KBM-7 (cell line): ENCODE measurements around the gene ZFYVE26.

ENCODE experiments used
- DNase-seq: peaks from one replicate; pipeline ENCODE4 v3.0.0-alpha.2; 2015
- in situ Hi-C: fragments of 300-500 bp; cut with MboI; formaldehyde crosslinking; loops from 2 replicates; pipeline ENCODE4 v1.14.3; 2020; ENCODE audit warnings: low sequenced_read_pairs, low pct_unique_long_range_greater_than_20kb, mixed read lengths

Gene ZFYVE26

DNA sequence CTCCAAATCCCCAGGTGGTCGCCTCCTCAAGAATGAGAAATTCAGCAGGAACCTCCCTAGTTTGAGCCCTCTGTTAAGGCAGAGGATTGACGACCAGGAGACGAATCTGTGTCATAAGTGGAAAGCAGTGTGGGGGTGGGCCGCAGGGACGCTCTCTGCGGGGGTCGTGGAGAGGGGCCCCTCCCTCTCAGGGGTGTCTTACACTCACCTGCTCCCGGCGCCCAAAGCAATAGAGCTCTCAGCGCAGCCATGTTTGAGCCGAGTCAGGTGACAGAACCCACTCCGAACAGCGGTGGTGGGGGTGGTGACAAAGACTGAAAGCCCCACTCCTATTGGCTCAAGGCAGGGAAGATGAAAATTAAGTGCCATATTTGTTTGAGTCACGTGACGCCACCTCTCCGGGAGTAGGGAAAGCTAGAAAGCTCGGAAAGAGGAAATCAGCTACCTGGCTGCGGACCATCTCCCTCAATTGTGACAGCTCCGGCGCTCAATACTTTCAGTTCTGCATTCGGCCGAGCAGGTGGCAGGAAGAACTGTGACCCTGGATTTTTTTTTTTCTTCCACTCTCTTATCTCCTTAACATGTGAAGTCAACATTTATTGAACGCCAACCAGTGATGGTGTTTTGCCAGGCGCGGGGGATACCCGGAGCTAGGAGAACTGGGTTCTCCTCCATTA is at the start of gene ZFYVE26:
TSS of gene ZFYVE26 (minus strand) at position 265 of the 677 bp plus-strand sequence. CDS start 627 bp downstream, outside the sequence.
- in situ Hi-C loops = no loop called here
- peak; percentile 97 for DNase-seq

- in situ Hi-C loops = no loop called here
Observed at GRCh38 chr14:67863223-67863622, 46.8 kb upstream of the ZFYVE26 start.

GRCh38 chr14:67859169-67859749 is 42.9 kb upstream of the ZFYVE26 start:
- no peak for DNase-seq
- in situ Hi-C loops = no loop called here

More at GRCh38 chr14:67863223-67863622, 46.8 kb upstream of the ZFYVE26 start:
- DNase-seq = no peak

DNA sequence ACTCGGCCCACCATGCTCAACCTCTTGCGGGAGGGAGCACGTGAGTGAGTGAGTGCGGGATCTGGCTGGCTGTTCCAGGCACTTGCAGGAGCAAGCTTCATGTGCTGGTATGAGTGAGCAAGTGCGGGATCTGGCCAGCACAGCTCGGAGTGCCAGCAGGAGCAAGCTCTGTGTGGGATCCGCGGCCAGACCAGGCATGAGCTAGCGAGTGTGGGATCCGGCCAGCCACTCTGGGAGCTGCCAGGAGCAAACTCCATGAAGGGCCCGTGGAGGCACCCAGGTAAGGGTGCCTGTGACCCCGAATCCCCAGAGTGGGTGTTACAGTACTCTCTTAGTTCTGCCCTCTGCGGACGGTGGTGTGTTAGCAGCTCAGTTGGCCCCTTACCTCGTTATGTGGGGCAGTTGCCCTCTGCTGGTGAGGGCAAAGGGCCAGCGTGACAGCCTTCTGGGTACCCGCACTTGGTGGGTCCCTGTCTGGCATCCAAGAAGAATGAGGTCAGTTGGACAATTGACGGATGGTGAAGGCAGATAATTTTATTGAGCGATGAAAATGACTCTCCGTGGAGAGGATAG is 41.5 kb upstream of the ZFYVE26 start:
- no peak for DNase-seq
- in situ Hi-C loops = no loop called here

GRCh38 chr14:67856827-67857226 is 40.4 kb upstream of the ZFYVE26 start:
- no peak for DNase-seq
- in situ Hi-C loops = no loop called here

GRCh38 chr14:67853715-67854114 is 37.3 kb upstream of the ZFYVE26 start:
- in situ Hi-C loops = no loop called here
- DNase-seq = peak; percentile 9

DNA sequence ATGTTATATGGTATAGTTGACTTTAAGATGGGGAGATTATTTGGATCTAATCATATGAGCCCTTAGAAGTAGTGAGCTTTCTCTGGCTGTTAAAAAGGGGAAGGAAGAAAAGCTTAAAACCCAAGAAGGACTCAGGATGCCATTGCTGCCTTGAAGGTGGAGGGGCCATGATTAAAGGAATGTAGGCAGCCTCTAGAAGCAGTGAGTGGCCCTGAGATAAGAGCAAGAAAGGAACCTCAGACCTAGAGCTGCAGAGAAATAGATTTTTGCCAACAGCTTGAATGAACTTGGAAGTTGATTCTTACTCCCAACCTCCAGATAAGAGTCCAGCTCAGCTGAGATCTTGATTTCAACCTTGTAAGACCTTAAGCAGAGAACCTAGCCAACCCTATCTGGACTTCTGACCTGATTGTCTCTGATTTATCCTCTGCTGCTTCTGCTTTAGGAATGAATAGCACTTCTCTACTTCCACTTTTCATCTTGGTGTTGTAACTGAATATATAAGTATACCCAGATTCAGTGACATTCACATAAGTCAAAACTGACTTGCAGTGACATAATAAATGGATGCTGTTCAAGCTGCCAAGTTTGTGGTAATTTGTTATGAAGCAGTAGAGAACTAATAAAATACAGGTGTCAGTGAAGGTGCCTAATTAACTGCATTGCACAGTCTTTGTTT is 36.7 kb upstream of the ZFYVE26 start:
- DNase-seq = peak; percentile 16
- in situ Hi-C loops = no loop called here

- no peak for DNase-seq
- in situ Hi-C loops = no loop called here
Observed at GRCh38 chr14:67851785-67852410, 35.5 kb upstream of the ZFYVE26 start.

GRCh38 chr14:67850066-67850830 is 33.9 kb upstream of the ZFYVE26 start:
- in situ Hi-C loops = no loop called here
- no peak for DNase-seq

DNA sequence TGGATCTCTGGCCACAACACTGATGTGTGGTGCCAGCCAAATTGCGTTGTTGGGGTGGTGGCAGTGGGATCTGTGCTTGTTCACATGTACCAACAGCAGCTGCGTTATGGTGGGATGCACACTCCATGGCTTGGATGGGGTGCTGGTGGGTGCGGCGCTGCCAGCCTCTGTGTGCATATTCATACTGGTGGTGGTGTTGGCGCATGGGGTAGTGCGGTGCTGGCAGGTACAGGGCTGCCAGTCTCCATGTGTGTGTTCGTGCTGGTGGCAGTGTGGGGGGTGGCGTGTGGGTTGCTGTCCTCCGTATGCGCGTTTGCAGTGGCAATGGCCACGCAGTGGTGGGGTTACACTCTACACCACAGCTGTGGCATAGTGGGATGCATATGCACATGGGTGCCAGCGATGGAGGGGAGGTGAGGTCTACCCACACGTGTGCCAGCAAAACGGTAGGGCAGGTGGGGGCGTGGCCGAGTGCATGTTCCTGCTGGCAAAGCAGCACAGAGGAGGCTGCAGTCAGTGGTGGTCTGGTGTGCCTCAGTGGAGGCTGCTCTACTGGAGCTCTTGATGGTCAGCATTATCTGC is 29.7 kb upstream of the ZFYVE26 start:
- in situ Hi-C loops = no loop called here
- DNase-seq = no peak

DNA sequence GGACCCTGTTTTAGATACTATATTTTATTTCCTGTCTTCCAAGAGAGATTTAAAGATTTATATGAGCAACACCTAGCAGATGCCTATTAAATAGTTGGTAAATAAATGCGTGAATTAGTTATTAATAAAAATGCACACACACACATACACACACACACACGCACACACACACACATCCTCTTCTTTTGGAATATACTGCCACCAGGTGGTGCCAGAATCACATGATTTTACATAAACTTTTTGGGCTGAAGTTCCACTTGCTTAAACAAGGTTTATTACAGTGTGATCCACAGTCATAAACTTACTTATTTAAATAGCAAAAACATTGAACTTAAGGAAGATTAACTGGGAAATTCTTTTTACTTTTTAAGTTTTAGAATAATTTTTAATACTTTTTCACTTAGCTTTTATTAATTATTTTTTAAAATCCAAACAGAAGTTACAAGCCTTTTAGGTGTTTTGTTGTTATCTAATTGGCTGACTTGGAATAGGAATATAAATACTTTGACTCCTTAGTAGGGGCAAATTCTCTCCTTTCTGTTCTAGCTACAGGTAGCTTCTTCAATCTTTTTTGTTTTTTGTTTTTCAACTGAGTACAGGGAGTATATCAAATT is 20.7 kb upstream of the ZFYVE26 start:
- DNase-seq = peak; percentile 75
- in situ Hi-C loops = no loop called here

DNA sequence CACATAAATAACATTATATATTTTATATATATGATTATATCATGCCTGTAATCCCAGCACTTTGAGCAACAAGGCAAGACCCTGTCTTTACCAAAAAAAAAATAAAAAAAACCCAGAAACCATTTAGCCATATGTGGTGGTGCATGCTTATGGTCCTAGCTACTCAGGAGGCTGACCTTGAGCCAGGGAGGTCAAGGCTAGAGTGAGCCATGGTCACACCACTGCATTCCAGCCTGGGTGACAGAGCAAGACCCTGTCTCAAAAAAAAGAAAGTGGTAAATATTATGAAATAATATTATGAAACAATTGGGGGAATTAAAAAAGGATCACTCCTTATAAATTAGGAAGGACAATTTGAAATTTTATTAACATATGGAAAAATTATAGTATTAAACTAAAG is 19.2 kb upstream of the ZFYVE26 start:
- in situ Hi-C loops = no loop called here

DNA sequence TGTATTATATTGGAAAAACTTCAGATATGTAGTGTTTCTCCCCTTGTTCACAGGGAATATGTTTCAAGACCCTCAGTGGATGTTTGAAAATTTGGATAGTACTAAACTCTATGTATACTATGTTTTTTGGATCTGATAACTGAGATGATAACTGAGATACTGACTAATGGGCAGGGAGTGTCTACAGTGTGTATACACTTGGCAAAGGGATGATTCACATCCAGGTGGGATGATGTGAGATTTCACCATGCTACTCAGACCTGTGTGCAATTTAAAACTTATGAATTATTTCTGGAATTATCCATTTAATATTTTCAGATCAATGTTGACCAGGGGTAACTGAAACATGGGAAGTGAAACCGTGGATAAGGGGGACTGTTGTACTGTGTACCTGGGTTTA is 17.0 kb upstream of the ZFYVE26 start:
- no peak for DNase-seq
- in situ Hi-C loops = no loop called here

More for the DNA sequence above, 19.2 kb upstream of the ZFYVE26 start:
- no peak for DNase-seq

DNA sequence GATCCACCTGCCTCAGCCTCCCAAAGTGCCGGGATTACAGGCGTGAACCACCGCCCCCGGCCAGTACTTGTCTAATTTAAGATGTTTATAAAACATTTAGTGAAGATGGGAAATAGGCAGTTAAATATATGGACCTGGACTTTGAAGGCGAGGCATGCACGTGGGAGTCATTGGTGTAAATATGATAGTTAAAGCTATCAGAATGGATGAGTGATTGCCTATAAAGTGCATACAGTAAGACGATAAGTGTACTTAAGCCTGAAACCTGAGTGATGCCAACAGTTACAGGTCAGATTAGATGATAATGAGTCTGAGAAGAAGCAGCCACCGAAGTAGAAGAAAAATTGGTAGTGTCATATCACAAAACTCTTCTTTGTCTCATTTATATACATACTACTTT is 14.7 kb upstream of the ZFYVE26 start:
- in situ Hi-C loops = no loop called here
- DNase-seq = no peak

- DNase-seq = no peak
- in situ Hi-C loops = no loop called here
Observed at GRCh38 chr14:67821121-67821520, 4.7 kb upstream of the ZFYVE26 start.

DNA sequence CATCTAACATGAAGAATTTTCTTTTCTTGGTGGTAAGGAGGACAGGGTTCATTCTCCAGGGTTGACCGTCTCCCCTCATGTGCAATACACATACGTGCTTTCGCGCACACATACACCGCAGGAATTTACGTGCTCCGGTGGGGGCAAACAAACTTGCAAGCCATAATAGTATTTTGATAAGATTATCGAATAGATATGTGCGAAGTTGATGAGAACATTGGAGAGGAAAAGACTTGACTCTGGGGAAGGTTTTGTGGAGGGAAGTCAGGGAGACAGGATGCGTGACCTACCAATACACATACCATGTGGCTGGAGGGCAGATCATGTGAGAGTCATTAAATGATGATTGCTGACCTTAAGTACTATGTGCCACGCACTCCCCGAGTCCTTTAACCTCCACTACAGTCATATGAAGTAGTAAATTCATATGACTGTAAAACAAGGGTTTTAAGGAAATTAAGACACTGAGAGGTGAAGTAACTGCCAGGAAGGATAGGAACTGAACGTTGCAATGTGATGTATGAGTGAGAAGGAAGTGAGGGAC is 4.1 kb upstream of the ZFYVE26 start:
- in situ Hi-C loops = no loop called here
- DNase-seq = peak; percentile 26

DNA sequence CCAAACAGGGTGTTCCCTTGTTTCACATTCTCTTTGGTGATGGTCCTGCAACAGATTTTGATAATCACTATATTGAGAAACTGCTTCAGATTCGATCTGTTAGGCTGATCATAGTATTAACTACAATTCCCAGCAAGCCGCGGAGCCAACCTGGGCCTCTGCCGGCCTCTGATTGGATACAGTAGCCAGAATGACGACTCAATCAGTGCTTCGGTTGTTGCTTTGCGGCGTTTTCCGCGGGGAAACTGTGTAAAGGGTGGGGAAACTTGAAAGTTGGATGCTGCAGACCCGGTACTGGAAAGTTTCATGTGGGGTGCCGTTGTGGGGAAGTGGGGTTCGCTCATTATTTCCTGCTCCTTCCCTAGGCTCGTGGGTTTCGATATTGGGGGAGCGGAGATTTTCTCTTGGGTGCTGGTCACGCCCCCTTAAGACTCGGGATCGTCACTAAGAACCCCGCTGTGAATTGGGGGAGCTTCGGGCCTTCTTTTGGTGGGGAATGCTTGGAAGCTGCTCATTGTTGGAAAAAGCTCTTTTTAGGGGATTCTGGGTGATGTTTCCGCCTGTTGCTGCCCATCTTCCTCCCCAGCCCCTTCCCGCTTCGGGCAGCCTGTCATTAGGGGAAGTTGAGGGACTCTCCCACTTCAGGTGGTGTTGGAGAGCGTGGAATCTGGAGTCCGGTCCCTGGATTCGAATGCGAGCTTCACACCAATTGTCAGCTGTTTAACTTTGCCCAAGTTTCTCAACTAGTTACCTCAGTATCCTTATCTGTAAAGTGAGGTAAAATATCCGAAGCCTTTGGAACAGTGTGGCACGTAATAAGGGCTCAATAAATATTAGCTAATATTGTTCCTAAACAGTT is 3.4 kb upstream of the ZFYVE26 start, which contains the start of gene RAD51B:
TSS of gene RAD51B (plus strand) at position 217 of the 859 bp plus-strand sequence.
- DNase-seq = peak; percentile 89
- in situ Hi-C loops = no loop called here
